Activated gamma-delta T cell treated with anti-CD3 and anti-CD28 coated beads, Interleukin-2, amount 50 U/mL, for 16 hours (primary cell): ENCODE measurements around the gene TAF3.

Source experiments
- DNase-seq: peaks from one replicate; pipeline ENCODE4 v3.0.0-alpha.2; 2020; ENCODE audit warnings: low read depth

Gene TAF3

GRCh38 chr10:8048281-8049008, 230.1 kb downstream of the TAF3 start:
- DNase-seq, result peak; percentile 52

GRCh38 chr10:8049045-8049864, 230.9 kb downstream of the TAF3 start:
- DNase-seq, result no peak

GRCh38 chr10:8049865-8050555, 231.7 kb downstream of the TAF3 start:
- DNase-seq, result no peak

- no peak for DNase-seq
Observed at GRCh38 chr10:8050556-8051108, 232.3 kb downstream of the TAF3 start.

- no peak for DNase-seq
Observed at GRCh38 chr10:8051109-8051821, 233.0 kb downstream of the TAF3 start.

- DNase-seq, result no peak
Observed at GRCh38 chr10:8051851-8052257, 233.5 kb downstream of the TAF3 start.

- no peak for DNase-seq
Observed at GRCh38 chr10:8052341-8052955, 234.1 kb downstream of the TAF3 start.

GRCh38 chr10:8052956-8053445, 234.7 kb downstream of the TAF3 start:
- no peak for DNase-seq

GRCh38 chr10:8053446-8054243, 235.3 kb downstream of the TAF3 start:
- peak; percentile 92 for DNase-seq

GRCh38 chr10:8054244-8054493, 235.9 kb downstream of the TAF3 start:
- DNase-seq, result no peak

- peak; percentile 68 for DNase-seq
Observed at GRCh38 chr10:8054494-8055407, 236.4 kb downstream of the TAF3 start, which contains the start of gene GATA3. Gene GATA3, plus strand, starts transcription at chr10:8054688. Its CDS starts 968 bp downstream, at chr10:8055656.

GRCh38 chr10:8055420-8056349, 237.4 kb downstream of the TAF3 start:
- DNase-seq, result no peak

GRCh38 chr10:8056378-8056777, 238.1 kb downstream of the TAF3 start:
- DNase-seq, result no peak

- no peak for DNase-seq
Observed at GRCh38 chr10:8056871-8057331, 238.6 kb downstream of the TAF3 start.

GRCh38 chr10:8057636-8058273, 239.4 kb downstream of the TAF3 start:
- no peak for DNase-seq

- no peak for DNase-seq
Observed at GRCh38 chr10:8058274-8059111, 240.2 kb downstream of the TAF3 start.
